HG02588 (cell line): Measurements from ENCODE around the gene TSPEAR.
"Not testable (repeated sequence)": the region's sequence is repeated elsewhere in the genome, so short reads cannot be mapped to it uniquely, and the experiment has no call there.

Experiments
- ATAC-seq: cut with Tn5 transposase; IDR thresholded peaks from one replicate; pipeline ENCODE4 v1.9.1; 2021; ENCODE audit warnings: mild to moderate bottlenecking, moderate library complexity; ENCODE audit not compliant: unreplicated experiment

TSPEAR gene

GRCh38 chr21:44656868-44657267 lies 54.5 kb downstream of the TSPEAR start:
- ATAC-seq: no peak

- no peak for ATAC-seq
These were observed 56.7 kb downstream of the TSPEAR start, which contains the start of gene KRTAP12-4 for GRCh38 chr21:44654576-44655175. Gene KRTAP12-4 (minus strand): TSS chr21:44654659. CDS start chr21:44654614, 45 bp downstream.

DNA sequence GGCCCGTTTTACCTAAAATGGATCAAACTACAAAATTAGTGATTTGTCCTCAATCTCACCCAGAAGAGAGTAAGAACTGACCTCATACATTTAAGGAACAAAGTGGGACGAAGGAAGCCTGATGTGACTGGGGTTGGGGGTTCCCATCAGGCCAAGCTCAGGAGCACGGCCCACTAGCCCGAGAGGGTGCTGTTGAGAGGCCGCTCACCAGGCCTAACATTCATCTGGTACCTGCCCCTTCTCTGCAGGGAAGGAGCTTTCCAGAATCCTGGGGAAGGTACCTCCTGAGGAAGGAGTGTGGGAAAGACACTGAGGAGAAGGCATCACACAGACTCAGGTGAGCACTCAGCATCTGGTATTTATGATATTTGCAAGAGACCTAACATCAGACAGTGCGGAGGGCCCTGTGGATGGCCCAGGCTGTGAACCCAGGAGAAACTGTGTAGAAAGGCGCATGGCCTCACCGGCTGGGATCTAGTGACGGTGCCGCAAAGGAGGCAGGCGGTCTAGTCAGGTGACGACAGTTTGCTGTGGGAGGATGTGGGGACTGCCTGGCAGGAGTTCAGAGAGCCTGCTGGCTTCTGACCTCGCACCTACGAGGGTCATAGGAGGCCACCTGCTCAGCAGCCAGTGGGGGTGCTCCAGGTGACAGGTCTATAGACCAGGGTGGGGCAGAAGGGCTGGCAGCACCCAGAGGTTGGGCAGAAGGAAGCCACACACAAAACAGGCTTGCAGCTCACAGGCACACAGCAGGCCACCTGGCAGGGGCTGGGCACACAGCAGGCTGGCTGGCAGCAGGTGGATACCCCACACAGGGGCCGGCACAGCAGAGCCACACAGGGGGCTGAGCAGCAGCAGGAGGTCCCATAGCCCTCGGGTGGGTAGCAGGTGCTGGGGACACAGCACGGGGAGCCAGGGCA lies 57.5 kb downstream of the TSPEAR start:
- no peak for ATAC-seq

DNA sequence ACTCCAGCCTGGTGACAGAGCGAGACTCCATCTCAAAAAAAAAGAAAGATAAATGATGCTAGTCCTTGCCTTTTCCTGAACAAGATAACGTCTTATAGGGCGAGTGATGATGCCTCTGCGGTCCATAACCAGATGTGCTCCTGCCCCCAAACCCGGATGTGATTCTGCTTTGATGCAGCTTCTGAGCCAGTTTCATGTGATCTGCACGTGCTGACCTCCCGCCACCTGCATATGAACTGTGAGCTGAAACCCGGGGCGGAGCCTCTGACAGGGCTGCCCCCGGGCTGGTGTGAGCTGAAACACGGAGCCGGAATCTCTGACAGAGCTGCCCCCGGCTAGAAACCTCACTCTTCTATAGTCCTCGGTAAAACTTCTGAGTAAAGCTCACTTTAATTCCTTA lies 58.2 kb downstream of the TSPEAR start:
- no peak for ATAC-seq

- no peak for ATAC-seq
These were observed 60.2 kb downstream of the TSPEAR start for GRCh38 chr21:44650973-44651675.

DNA sequence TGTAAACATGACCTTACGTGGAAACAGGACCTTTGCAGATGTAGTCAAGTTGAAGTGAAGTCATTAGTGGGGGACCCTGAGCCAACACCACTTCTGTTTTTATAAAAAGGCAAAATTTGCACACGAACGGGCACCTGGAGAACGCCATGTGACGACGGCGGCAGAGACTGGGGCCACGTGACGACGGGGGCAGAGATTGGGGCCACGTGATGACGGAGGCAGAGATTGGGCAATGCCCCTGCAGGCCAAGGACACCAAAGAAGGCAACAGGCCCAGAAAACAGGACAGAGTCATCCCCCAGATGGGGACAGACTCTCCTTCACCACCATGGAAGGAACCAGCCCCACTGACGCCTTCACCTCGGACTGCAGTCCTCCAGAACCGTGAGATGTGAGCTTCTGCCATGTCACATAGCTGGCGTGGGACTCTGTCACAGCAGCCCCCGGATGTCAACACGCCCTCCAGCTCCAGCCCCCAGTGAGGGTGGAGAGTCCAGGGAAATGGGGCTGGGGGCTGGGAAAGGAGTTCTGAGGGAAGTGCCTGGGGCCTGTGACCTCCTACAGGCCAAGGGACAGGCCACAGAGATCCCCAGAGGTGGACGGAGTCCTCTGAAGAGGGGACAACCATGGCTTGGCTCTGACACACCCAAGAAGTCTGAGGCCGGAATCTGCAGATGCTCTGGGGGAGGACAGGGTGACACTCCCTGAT lies 61.0 kb downstream of the TSPEAR start:
- no peak for ATAC-seq

DNA sequence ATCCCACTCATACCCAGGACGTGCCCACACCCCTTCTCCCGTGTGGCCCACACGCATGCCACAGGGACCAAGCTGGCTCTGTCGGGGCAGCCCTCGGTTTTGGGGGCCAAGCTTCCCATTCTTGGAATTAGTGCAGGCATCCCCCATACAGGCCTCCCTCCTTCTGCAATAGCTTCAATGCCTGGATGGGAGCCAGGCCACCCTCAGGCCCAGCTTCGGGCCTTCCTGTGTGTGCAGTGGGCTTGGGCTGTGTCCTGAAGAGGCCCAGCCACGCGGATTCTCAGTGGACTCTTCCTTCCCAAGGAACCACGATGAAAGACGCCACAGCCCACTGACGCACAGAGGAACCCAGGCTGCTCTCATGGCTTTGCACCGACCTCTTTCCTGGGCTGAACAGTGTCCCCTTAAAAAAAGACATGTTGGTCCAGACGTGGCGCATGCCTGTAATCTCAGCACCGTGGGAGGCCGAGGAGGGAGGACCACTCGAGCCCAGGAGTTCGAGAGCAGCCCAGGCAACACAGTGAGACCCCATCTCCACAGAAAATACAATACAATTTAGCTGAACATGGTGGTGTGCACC lies 61.8 kb downstream of the TSPEAR start:
- no peak for ATAC-seq

GRCh38 chr21:44648557-44649311 lies 62.6 kb downstream of the TSPEAR start:
- ATAC-seq: no peak

DNA sequence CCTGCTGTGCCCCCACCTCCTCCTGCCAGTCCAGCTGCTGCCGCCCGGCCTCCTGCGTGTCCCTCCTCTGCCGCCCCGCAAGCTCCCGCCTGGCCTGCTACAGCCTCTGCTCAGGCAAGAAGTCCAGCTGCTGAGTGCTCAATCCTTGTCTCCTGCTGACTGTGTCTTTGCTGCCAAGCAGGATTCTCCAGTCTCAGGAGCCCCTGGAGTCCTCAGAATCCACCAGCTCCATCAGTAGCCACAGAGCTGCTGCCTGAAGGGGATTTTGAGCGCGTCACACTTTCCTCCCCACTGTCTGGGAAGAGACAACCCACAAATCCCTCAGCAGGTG lies 64.2 kb downstream of the TSPEAR start:
- ATAC-seq: no peak

- not testable (repeated sequence) for ATAC-seq
These were observed 64.8 kb downstream of the TSPEAR start, which contains the start of gene KRTAP10-11 for GRCh38 chr21:44646366-44647221. Gene KRTAP10-11 (plus strand): TSS chr21:44646414. CDS start chr21:44646459, 45 bp downstream.

- no peak for ATAC-seq
These were observed 66.5 kb downstream of the TSPEAR start for GRCh38 chr21:44644878-44645277.

- no peak for ATAC-seq
These were observed 67.5 kb downstream of the TSPEAR start for GRCh38 chr21:44643741-44644310.

DNA sequence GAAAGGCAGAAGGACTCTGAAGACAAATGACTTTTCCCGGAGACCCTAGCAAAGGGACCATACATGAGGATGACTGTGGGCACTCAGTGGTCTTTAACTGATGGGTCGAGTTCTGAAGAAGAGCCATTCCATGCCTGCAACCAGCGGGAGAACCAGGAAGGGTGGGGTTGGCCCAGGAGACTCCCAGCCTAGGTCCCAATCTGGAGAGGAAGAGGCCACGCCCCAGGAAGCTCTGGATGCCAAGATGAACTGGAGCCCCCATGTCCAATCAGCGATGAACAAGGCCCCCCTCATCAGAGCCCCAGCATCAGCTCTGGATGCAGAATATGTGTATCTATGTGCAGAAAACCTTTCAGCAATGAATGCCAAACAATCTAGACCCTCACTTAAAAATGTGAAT lies 70.6 kb downstream of the TSPEAR start:
- ATAC-seq: no peak

GRCh38 chr21:44639331-44639655 lies 72.1 kb downstream of the TSPEAR start:
- ATAC-seq: no peak

- ATAC-seq: not testable (repeated sequence)
These were observed 72.7 kb downstream of the TSPEAR start for GRCh38 chr21:44638506-44639330.

DNA sequence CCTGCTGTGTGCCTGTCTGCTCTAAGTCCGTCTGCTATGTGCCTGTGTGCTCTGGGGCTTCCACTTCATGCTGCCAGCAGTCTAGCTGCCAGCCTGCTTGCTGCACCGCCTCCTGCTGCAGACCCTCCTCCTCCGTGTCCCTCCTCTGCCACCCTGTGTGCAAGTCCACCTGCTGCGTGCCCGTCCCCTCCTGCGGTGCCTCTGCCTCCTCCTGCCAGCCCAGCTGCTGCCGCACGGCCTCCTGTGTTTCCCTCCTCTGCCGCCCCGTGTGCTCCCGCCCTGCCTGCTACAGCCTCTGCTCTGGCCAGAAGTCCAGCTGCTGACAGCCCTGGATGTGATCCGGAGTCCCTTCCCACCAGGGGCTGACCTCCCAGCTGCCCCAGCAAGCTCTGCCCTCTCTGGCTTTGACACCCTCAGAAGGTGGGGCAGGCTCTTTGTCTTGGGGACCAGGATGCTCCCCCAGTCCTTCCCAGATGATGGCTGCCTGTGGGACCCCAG lies 73.5 kb downstream of the TSPEAR start:
- not testable (repeated sequence) for ATAC-seq

DNA sequence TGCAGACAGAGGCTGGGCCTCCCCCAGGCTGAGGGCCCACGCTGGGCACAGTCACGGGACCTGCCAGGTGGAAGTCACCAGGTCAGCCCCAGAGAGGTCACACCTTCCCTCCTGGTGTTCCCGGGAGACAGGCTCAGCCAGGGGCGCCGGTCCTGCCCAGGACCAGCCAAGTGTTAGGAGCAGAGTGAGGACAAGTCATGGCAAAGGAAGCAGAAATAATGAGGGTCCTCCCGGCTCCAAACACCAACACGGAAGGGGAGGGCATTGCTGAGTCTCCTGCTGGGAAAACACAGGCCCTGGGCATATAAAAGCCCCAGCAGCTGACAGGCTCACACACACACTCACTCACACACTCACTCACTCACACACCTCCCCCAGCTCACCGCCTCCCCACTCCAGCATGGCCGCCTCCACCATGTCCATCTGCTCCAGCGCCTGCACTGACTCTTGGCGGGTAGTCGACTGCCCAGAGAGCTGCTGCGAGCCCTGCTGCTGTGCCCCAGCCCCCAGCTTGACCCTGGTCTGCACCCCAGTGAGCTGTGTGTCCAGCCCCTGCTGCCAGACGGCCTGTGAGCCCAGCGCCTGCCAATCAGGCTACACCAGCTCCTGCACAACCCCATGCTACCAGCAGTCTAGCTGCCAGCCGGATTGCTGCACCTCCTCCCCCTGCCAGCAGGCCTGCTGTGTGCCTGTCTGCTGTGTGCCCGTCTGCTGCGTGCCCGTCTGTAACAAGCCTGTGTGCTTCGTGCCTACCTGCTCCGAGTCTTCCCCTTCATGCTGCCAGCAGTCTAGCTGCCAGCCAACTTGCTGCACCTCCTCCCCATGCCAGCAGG lies 74.1 kb downstream of the TSPEAR start, which contains the start of gene KRTAP10-10:
Gene KRTAP10-10, plus strand, starts transcription at position 339 of the 833 bp plus-strand sequence. Its CDS starts 62 bp downstream, at position 401.
- no peak for ATAC-seq
